GM12878 (cell line): ENCODE measurements around the gene DENND1C. TPM values are rescaled to one million over a fixed set of nuclear protein-coding genes. Genes with fewer than 3 reads are reported as not detected.

ENCODE experiments used
- ATAC-seq: fragments of 200-7000 bp; cut with Tn5 transposase; 3 replicates; pipeline ENCODE4 v1.9.1; 2020; ENCODE audit warnings: mild to moderate bottlenecking, moderate library complexity
- BruUV-seq: library from RNA; stranded (reverse); fragments of 400-500 nt; replicated peaks from 2 replicates; lab custom pipeline; 2021; lab: Mats Ljungman, UMichigan
- CTCF ChIA-PET: fragments of 300-600 bp; sonication (Branson Sonifier 250); formaldehyde crosslinking; extraction: SDS; loops from one replicate; lab custom pipeline; 2021; ENCODE audit warnings: inconsistent platforms; lab: Yijun Ruan, JAX
- POLR2A ChIA-PET: fragments of 350-600 bp; formaldehyde crosslinking; extraction: SDS; loops from one replicate; lab custom pipeline; 2021; ENCODE audit warnings: inconsistent platforms; lab: Charles Lee
- RAD21 ChIA-PET: fragments of 300-600 bp; sonication (Branson Sonifier 250); formaldehyde crosslinking; loops from one replicate; lab custom pipeline; 2023; ENCODE audit warnings: antibody characterized with exemption; ENCODE audit not compliant: unreplicated experiment; lab: Charles Lee
- SMC1A ChIA-PET: fragments of 300-600 bp; sonication (Branson Sonifier 250); formaldehyde crosslinking; loops from one replicate; lab custom pipeline; 2023; ENCODE audit not compliant: unreplicated experiment, uncharacterized antibody; lab: Charles Lee
- DNase-seq: peaks from one replicate; pipeline ENCODE4 v3.0.0-alpha.2; 2011; ENCODE audit warnings: low read depth, low spot score
- FAIRE-seq: peaks from 3 replicates; lab custom pipeline; 2011; peaks lifted over from hg19 to GRCh38; lab: Jason Lieb, UNC
- H2AFZ ChIP-seq: 2 replicates; pipeline ENCODE4 v1.6.0; 2011; ENCODE audit warnings: low read depth, low read length, control low read depth; ENCODE audit not compliant: control insufficient read depth
- H3K27ac ChIP-seq: 2 replicates; pipeline ENCODE4 v1.5.1; 2011; ENCODE audit warnings: control low read depth; ENCODE audit not compliant: control insufficient read depth, insufficient read depth
- H3K27me3 ChIP-seq, 2 experiments: replicated peaks in 1 of 2; 2 replicates each; pipeline versions ENCODE4 v1.6.0 to v1.6.1; 2011; ENCODE audit warnings: low read length in 1 of 2; ENCODE audit not compliant: control insufficient read depth in 2 of 2, insufficient read depth in 2 of 2
- H3K36me3 ChIP-seq, 2 experiments: 2 replicates each; pipeline ENCODE4 v1.5.1; 2011; ENCODE audit warnings: low read length in 1 of 2; ENCODE audit not compliant: control insufficient read depth in 2 of 2, insufficient read depth in 2 of 2
- H3K4me1 ChIP-seq: 2 replicates; pipeline ENCODE4 v1.6.1; 2011; ENCODE audit warnings: mild to moderate bottlenecking, low read length, moderate library complexity, mixed read lengths; ENCODE audit not compliant: control insufficient read depth, insufficient read depth
- H3K4me2 ChIP-seq: 2 replicates; pipeline ENCODE4 v1.6.0; 2011; ENCODE audit warnings: control low read depth; ENCODE audit not compliant: control insufficient read depth, insufficient read depth
- H3K4me3 ChIP-seq: fragments of 200-600 bp; sonication (generic); 2 replicates; pipeline ENCODE4 v1.5.1; 2016
- H3K79me2 ChIP-seq: 2 replicates; pipeline ENCODE4 v1.6.0; 2011; ENCODE audit warnings: low read length; ENCODE audit not compliant: control insufficient read depth, insufficient read depth
- H3K9ac ChIP-seq: 2 replicates; pipeline ENCODE4 v1.8.0; 2011; ENCODE audit warnings: low read length, control low read depth, mixed read lengths; ENCODE audit not compliant: control insufficient read depth, insufficient read depth
- H3K9me3 ChIP-seq: replicated peaks from 3 replicates; pipeline ENCODE4 v1.5.1; 2011; ENCODE audit warnings: mild to moderate bottlenecking, low read length; ENCODE audit not compliant: control insufficient read depth, insufficient read depth
- H4K20me1 ChIP-seq: 2 replicates; pipeline ENCODE4 v1.6.0; 2011; ENCODE audit not compliant: control insufficient read depth, insufficient read depth
- CBX5 ChIP-seq: sonication (generic); IDR thresholded peaks from 2 replicates; pipeline ENCODE4 v1.6.1; 2016; ENCODE audit warnings: low read depth, moderate library complexity, mild to moderate bottlenecking, inconsistent platforms
- FOXM1 ChIP-seq: IDR thresholded peaks from 2 replicates; pipeline ENCODE4 v1.6.1; 2012; ENCODE audit warnings: low read depth, mild to moderate bottlenecking, inconsistent platforms, low read length, moderate library complexity
- GABPA ChIP-seq: IDR thresholded peaks from 2 replicates; pipeline ENCODE4 v1.6.1; 2014; ENCODE audit warnings: antibody characterized with exemption, low read depth, mild to moderate bottlenecking, inconsistent platforms
- HDGF ChIP-seq: fragments of 450-650 bp; IDR thresholded peaks from 2 replicates; pipeline ENCODE4 v1.6.1; 2016; ENCODE audit warnings: antibody characterized with exemption
- KDM1A ChIP-seq: fragments of 200-600 bp; sonication (generic); IDR thresholded peaks from 2 replicates; pipeline ENCODE4 v1.6.1; 2016; ENCODE audit warnings: borderline replicate concordance
- NBN ChIP-seq: fragments of 450-650 bp; IDR thresholded peaks from 2 replicates; pipeline ENCODE4 v1.6.1; 2016
- RBBP5 ChIP-seq: fragments of 200-600 bp; sonication (generic); conservative IDR thresholded peaks from 2 replicates; pipeline ENCODE4 v1.6.1; 2016
- SIX5 ChIP-seq: IDR thresholded peaks from 2 replicates; pipeline ENCODE4 v1.6.1; 2011; ENCODE audit warnings: mild to moderate bottlenecking, low read depth, low read length, moderate library complexity; ENCODE audit not compliant: severe bottlenecking
- SMARCA5 ChIP-seq: fragments of 450-650 bp; IDR thresholded peaks from 2 replicates; pipeline ENCODE4 v1.6.1; 2017; ENCODE audit warnings: mild to moderate bottlenecking
- ZNF24 ChIP-seq: fragments of 450-650 bp; IDR thresholded peaks from 2 replicates; pipeline ENCODE4 v1.6.1; 2017; ENCODE audit warnings: antibody characterized with exemption, mild to moderate bottlenecking
- WGBS: methylation state at CpG from one replicate; pipeline ENCODE4 v1.1.6; 2016; ENCODE audit warnings: low lambda C conversion rate; ENCODE audit not compliant: insufficient replicate concordance, insufficient coverage; ENCODE audit errors: missing lambda C conversion rate; 5-methylcytosine and 5-hydroxymethylcytosine counted together
- in situ Hi-C: fragments of 300-500 bp; cut with MboI; formaldehyde crosslinking; loops from 9 replicates; pipeline ENCODE4 v1.14.3; 2018; ENCODE audit warnings: mixed read lengths
- intact Hi-C: fragments of 100-400 bp; cut with micrococcal nuclease; formaldehyde crosslinking; loops from one replicate; pipeline ENCODE4 v1.14.2; 2022; ENCODE audit not compliant: unreplicated experiment
- polyA plus RNA-seq, 11 experiments: library from polyadenylated mRNA; depleted of rRNA in 4 of 11; unstranded in 6 of 11; stranded (reverse) in 5 of 11; fragments of >200 nt; fragmentation: Nextera tagmentation in 4 of 11; fragmentation: Illumina TruSeq in 1 of 11; extraction: Ambion mirVana in 4 of 11; extraction: Trizol in 1 of 11; gene quantifications; 1 replicate in 1 of 11; 2 replicates in 10 of 11; pipeline versions ENCODE4 v1.2.1 to v1.2.3, GENCODE V29; 2011 to 2016; ENCODE audit warnings: inconsistent platforms in 2 of 11, missing spikeins in 2 of 11, low read depth in 1 of 11
- total RNA-seq, 4 experiments: library from RNA; depleted of rRNA in 3 of 4; stranded (reverse); fragments of >200 nt in 3 of 4; fragmentation: Illumina TruSeq in 1 of 4; extraction: Trizol in 1 of 4; gene quantifications; 2 replicates each; pipeline versions ENCODE4 v1.2.1 to v1.2.3, GENCODE V29; 2013 to 2021
- TF ChIP-seq, protein P1 (sequence below): fragments of 450-650 bp; IDR thresholded peaks from 2 replicates; pipeline ENCODE4 v1.6.1; 2017; ENCODE audit warnings: mild to moderate bottlenecking, low read depth, inconsistent platforms; ENCODE audit not compliant: poor library complexity, severe bottlenecking
- TF ChIP-seq, protein P2 (sequence below): fragments of 450-650 bp; formaldehyde crosslinking; IDR thresholded peaks from 2 replicates; pipeline ENCODE4 v1.4.0; 2020; ENCODE audit warnings: mild to moderate bottlenecking, moderate library complexity
- TF ChIP-seq, protein P3 (sequence below), 3 experiments: IDR thresholded peaks in 2 of 3; conservative IDR thresholded peaks in 1 of 3; 2 replicates each; pipeline ENCODE4 v1.5.1; 2011; ENCODE audit warnings: low read depth in 3 of 3, low read length in 3 of 3, mild to moderate bottlenecking in 3 of 3, control low read depth in 2 of 3, moderate library complexity in 2 of 3, inconsistent platforms in 1 of 3, mixed read lengths in 1 of 3; ENCODE audit not compliant: control insufficient read depth in 2 of 3, insufficient read depth in 1 of 3; ENCODE audit errors: extremely low read depth in 1 of 3
- TF ChIP-seq, protein P4 (sequence below): IDR thresholded peaks from 2 replicates; pipeline ENCODE4 v1.6.1; 2011; ENCODE audit warnings: low read depth, low read length, improper control_type of control experiment, borderline replicate concordance
- TF ChIP-seq, protein P5 (sequence below): fragments of 450-650 bp; IDR thresholded peaks from 2 replicates; pipeline ENCODE4 v1.6.1; 2014; ENCODE audit warnings: mild to moderate bottlenecking

The DENND1C gene
- total and polyA plus RNA-seq, 10 of the 15 experiments (the other 5 are each of a cell fraction or from before 2014, with no cell fraction given): 2.4 to 54.3 (median 32.7) TPM

DNA sequence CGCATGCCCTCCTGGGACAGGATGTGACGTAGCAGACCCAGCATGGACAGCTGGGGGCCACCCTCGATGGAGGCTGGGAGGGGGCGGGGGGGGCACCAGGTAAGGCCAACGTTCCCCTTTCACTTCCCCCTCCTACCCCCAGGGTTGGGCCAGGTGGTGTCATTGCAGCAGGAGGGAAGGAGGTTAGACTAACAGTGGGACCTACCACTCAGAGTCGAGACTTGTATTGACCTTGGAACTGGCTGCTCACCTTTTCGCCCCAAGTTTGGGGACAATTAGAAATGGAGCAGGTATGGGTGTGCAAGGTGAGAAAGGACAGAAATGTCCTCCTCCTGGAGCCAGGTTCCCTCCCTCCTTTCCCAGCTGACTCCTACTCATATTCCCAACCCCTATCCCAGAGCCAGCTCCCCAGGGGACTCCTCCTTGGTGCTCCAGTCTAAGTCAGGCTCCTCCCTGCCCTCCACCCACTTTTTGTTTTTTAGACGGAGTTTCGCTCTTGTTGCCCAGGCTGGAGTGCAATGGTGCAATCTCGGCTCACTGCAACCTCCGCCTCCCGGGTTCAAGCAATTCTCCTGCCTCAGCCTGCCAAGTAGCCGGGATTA is 39.4 kb downstream of the DENND1C start:
- CTCF ChIA-PET: no interaction called here
- BruUV-seq: no TSS peak
- RAD21 ChIA-PET: no interaction called here
- Histone ChIP-seq H3K9me3 (no peaks in the 10 kb centered on the region; the same call in 2 of the 3 replicates), H3K36me3 (peaks cover 0 to 3% of the 10 kb centered on the region in 2 experiments; a peak in 2 of 4 replicates), H3K9ac (no peak overlapping the region), H3K4me2 (no peak overlapping the region), H3K79me2 (no peaks in the 10 kb centered on the region), H4K20me1 (no peaks in the 10 kb centered on the region), H3K4me1 (no peaks in the 10 kb centered on the region), H3K27me3 (no peaks in the 10 kb centered on the region), H2AFZ (no peak overlapping the region), H3K27ac (no peak overlapping the region), H3K4me3 (no peak overlapping the region)
- ATAC-seq: no peak
- intact Hi-C loops: no loop called here
- in situ Hi-C loops: no loop called here
- 71% methylated on average over 13 of the region's 13 CpGs for WGBS
- POLR2A ChIA-PET: no interaction called here
- SMC1A ChIA-PET: no interaction called here
- DNase-seq: no peak
- FAIRE-seq: no peak
- TF ChIP-seq CBX5: no peak
- TF ChIP-seq NBN: no peak
- TF ChIP-seq, protein P1, sequence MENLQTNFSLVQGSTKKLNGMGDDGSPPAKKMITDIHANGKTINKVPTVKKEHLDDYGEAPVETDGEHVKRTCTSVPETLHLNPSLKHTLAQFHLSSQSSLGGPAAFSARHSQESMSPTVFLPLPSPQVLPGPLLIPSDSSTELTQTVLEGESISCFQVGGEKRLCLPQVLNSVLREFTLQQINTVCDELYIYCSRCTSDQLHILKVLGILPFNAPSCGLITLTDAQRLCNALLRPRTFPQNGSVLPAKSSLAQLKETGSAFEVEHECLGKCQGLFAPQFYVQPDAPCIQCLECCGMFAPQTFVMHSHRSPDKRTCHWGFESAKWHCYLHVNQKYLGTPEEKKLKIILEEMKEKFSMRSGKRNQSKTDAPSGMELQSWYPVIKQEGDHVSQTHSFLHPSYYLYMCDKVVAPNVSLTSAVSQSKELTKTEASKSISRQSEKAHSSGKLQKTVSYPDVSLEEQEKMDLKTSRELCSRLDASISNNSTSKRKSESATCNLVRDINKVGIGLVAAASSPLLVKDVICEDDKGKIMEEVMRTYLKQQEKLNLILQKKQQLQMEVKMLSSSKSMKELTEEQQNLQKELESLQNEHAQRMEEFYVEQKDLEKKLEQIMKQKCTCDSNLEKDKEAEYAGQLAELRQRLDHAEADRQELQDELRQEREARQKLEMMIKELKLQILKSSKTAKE: no peak
- TF ChIP-seq HDGF: no peak
- no peak for TF ChIP-seq GABPA
- TF ChIP-seq RBBP5: no peak
- TF ChIP-seq, protein P2, sequence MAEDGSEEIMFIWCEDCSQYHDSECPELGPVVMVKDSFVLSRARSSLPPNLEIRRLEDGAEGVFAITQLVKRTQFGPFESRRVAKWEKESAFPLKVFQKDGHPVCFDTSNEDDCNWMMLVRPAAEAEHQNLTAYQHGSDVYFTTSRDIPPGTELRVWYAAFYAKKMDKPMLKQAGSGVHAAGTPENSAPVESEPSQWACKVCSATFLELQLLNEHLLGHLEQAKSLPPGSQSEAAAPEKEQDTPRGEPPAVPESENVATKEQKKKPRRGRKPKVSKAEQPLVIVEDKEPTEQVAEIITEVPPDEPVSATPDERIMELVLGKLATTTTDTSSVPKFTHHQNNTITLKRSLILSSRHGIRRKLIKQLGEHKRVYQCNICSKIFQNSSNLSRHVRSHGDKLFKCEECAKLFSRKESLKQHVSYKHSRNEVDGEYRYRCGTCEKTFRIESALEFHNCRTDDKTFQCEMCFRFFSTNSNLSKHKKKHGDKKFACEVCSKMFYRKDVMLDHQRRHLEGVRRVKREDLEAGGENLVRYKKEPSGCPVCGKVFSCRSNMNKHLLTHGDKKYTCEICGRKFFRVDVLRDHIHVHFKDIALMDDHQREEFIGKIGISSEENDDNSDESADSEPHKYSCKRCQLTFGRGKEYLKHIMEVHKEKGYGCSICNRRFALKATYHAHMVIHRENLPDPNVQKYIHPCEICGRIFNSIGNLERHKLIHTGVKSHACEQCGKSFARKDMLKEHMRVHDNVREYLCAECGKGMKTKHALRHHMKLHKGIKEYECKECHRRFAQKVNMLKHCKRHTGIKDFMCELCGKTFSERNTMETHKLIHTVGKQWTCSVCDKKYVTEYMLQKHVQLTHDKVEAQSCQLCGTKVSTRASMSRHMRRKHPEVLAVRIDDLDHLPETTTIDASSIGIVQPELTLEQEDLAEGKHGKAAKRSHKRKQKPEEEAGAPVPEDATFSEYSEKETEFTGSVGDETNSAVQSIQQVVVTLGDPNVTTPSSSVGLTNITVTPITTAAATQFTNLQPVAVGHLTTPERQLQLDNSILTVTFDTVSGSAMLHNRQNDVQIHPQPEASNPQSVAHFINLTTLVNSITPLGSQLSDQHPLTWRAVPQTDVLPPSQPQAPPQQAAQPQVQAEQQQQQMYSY (CRISPR knock-in tag): no peak
- no peak for TF ChIP-seq ZNF24
- no peak for TF ChIP-seq SIX5
- TF ChIP-seq FOXM1: no peak
- TF ChIP-seq, protein P3, sequence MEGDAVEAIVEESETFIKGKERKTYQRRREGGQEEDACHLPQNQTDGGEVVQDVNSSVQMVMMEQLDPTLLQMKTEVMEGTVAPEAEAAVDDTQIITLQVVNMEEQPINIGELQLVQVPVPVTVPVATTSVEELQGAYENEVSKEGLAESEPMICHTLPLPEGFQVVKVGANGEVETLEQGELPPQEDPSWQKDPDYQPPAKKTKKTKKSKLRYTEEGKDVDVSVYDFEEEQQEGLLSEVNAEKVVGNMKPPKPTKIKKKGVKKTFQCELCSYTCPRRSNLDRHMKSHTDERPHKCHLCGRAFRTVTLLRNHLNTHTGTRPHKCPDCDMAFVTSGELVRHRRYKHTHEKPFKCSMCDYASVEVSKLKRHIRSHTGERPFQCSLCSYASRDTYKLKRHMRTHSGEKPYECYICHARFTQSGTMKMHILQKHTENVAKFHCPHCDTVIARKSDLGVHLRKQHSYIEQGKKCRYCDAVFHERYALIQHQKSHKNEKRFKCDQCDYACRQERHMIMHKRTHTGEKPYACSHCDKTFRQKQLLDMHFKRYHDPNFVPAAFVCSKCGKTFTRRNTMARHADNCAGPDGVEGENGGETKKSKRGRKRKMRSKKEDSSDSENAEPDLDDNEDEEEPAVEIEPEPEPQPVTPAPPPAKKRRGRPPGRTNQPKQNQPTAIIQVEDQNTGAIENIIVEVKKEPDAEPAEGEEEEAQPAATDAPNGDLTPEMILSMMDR (IDR thresholded peaks at IDR 0.05 in 2 of 3, conservative IDR thresholded peaks at IDR 0.05 in 1 of 3; ENCODE audit: control insufficient read depth in 2 of 3, extremely low read depth in 1 of 3, insufficient read depth in 1 of 3, low read depth in 3 of 3, low read length in 3 of 3): no peak
- TF ChIP-seq, protein P4, sequence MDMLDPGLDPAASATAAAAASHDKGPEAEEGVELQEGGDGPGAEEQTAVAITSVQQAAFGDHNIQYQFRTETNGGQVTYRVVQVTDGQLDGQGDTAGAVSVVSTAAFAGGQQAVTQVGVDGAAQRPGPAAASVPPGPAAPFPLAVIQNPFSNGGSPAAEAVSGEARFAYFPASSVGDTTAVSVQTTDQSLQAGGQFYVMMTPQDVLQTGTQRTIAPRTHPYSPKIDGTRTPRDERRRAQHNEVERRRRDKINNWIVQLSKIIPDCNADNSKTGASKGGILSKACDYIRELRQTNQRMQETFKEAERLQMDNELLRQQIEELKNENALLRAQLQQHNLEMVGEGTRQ: no peak
- TF ChIP-seq KDM1A: no peak
- TF ChIP-seq, protein P5, sequence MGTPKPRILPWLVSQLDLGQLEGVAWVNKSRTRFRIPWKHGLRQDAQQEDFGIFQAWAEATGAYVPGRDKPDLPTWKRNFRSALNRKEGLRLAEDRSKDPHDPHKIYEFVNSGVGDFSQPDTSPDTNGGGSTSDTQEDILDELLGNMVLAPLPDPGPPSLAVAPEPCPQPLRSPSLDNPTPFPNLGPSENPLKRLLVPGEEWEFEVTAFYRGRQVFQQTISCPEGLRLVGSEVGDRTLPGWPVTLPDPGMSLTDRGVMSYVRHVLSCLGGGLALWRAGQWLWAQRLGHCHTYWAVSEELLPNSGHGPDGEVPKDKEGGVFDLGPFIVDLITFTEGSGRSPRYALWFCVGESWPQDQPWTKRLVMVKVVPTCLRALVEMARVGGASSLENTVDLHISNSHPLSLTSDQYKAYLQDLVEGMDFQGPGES: no peak
- TF ChIP-seq SMARCA5: no peak
